Gastrocnemius medialis (tissue), 4 donors: ENCODE data around the gene PIK3CD. TPM values are rescaled to one million over a fixed set of nuclear protein-coding genes. Genes with fewer than 3 reads are reported as not detected.

Experiments used
- ATAC-seq, 2 donors: fragments of 150-250 bp; one replicate each; pipeline ENCODE4 v1.9.1; 2016
- DNase-seq, 2 donors: peaks; one replicate each; pipeline ENCODE4 v3.0.0-alpha.2; 2019
- H3K27ac ChIP-seq, 4 donors: fragments of 200-600 bp; sonication (generic); 1 replicate in 1 of 4; 2 replicates in 3 of 4; pipeline ENCODE4 v1.5.1; 2016 to 2018; ENCODE audit warnings: mild to moderate bottlenecking in 2 of 4, moderate library complexity in 1 of 4
- H3K27me3 ChIP-seq, 3 donors: fragments of 200-600 bp; sonication (generic) in 2 of 3; 1 replicate in 1 of 3; 2 replicates in 2 of 3; pipeline versions ENCODE4 v1.5.1 to v1.6.0; 2016 to 2019; ENCODE audit warnings: mild to moderate bottlenecking in 1 of 3, moderate library complexity in 1 of 3
- H3K36me3 ChIP-seq, 2 donors: fragments of 200-600 bp; sonication (generic) in 1 of 2; one replicate each; pipeline ENCODE4 v1.5.1; 2017 to 2018
- H3K4me1 ChIP-seq, 2 donors: fragments of 200-600 bp; sonication (generic) in 1 of 2; one replicate each; pipeline ENCODE4 v1.5.1; 2016 to 2017; ENCODE audit warnings: mild to moderate bottlenecking in 2 of 2
- H3K4me3 ChIP-seq, 4 donors: fragments of 200-600 bp; sonication (generic) in 3 of 4; 1 replicate in 1 of 4; 2 replicates in 3 of 4; pipeline ENCODE4 v1.5.1; 2016 to 2019; ENCODE audit warnings: mild to moderate bottlenecking in 2 of 4
- H3K9me3 ChIP-seq, 3 donors: fragments of 200-600 bp; sonication (generic) in 2 of 3; 1 replicate in 1 of 3; 2 replicates in 2 of 3; pipeline ENCODE4 v1.5.1; 2016 to 2019
- POLR2A ChIP-seq, 2 donors: fragments of 450-650 bp; IDR thresholded peaks; one replicate each; pipeline ENCODE4 v1.6.1; 2017; ENCODE audit warnings: antibody characterized with exemption in 2 of 2, mild to moderate bottlenecking in 2 of 2, moderate library complexity in 2 of 2
- in situ Hi-C, 4 donors: fragments of 200-750 bp; cut with MboI; loops; one replicate each; pipeline versions ENCODE4 v1.15.0 to v1.8.0; 2017; ENCODE audit warnings: low sequenced_read_pairs in 4 of 4
- intact Hi-C: fragments of 100-400 bp; cut with DNase I; formaldehyde crosslinking; loops from one replicate; pipeline ENCODE4 v1.15.1; 2023; ENCODE audit warnings: low total_unique reads
- total RNA-seq, 4 donors: library from RNA; depleted of rRNA; stranded (reverse); fragments of >200 nt; gene quantifications; one replicate each; pipeline versions ENCODE4 v1.1.0 to v1.2.3, GENCODE V29; 2016
- TF ChIP-seq, protein P1 (sequence below), 5 experiments: fragments of 450-650 bp in 3 of 5; fragments of 200-600 bp in 2 of 5; sonication (generic) in 2 of 5; IDR thresholded peaks in 4 of 5; conservative IDR thresholded peaks in 1 of 5; 1 replicate in 4 of 5; 2 replicates in 1 of 5; pipeline ENCODE4 v1.5.1; 2016 to 2019; ENCODE audit warnings: antibody characterized with exemption in 5 of 5, mild to moderate bottlenecking in 3 of 5, moderate library complexity in 3 of 5

The PIK3CD gene
- total RNA-seq, 4 donors from 2014 or later: 0.66 to 2.3 (median 1.3) TPM

DNA sequence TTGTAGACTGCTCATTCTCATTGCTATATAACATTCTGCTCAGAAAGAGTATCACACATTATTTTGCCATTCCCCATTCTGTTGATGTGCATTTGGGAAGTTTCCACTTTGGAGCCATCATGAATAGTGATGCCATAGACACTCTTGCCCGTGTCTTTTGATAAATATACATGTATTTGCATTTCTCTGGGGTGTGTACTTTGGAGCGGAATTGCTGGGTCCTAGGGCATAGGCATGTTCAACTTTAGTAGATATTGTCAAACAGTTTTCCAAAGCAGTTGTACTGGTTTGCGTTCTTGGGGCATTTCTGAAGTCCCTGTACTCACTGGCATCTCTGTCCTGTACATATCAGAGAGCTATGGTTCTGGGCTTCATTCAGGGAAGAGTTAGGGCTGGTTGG, 52.1 kb downstream of the PIK3CD start:
- no peaks in the 10 kb centered on the region for H3K4me1 ChIP-seq
- intact Hi-C loops (no loop called here), in situ Hi-C loops (no loop called here)
- no peak for ATAC-seq
- no peaks in the 10 kb centered on the region for H3K36me3 ChIP-seq
- H3K27me3 ChIP-seq: no peaks in the 10 kb centered on the region
- H3K9me3 ChIP-seq: no peaks in the 10 kb centered on the region
- H3K27ac ChIP-seq: no peak overlapping the region
- no peak for TF ChIP-seq POLR2A (IDR thresholded peaks at IDR 0.05)
- TF ChIP-seq, protein P1, sequence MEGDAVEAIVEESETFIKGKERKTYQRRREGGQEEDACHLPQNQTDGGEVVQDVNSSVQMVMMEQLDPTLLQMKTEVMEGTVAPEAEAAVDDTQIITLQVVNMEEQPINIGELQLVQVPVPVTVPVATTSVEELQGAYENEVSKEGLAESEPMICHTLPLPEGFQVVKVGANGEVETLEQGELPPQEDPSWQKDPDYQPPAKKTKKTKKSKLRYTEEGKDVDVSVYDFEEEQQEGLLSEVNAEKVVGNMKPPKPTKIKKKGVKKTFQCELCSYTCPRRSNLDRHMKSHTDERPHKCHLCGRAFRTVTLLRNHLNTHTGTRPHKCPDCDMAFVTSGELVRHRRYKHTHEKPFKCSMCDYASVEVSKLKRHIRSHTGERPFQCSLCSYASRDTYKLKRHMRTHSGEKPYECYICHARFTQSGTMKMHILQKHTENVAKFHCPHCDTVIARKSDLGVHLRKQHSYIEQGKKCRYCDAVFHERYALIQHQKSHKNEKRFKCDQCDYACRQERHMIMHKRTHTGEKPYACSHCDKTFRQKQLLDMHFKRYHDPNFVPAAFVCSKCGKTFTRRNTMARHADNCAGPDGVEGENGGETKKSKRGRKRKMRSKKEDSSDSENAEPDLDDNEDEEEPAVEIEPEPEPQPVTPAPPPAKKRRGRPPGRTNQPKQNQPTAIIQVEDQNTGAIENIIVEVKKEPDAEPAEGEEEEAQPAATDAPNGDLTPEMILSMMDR (IDR thresholded peaks at IDR 0.05 in 4 of 5, conservative IDR thresholded peaks at IDR 0.05 in 1 of 5): no peak
- H3K4me3 ChIP-seq: no peak overlapping the region
- no peak for DNase-seq

GRCh38 chr1:9705337-9706093, 54.0 kb downstream of the PIK3CD start:
- Histone ChIP-seq H3K9me3 (no peaks in the 10 kb centered on the region), H3K4me1 (no peaks in the 10 kb centered on the region), H3K27ac (no peak overlapping the region), H3K36me3 (no peaks in the 10 kb centered on the region), H3K4me3 (no peak overlapping the region), H3K27me3 (no peaks in the 10 kb centered on the region)
- intact Hi-C loops: no loop called here
- TF ChIP-seq POLR2A (IDR thresholded peaks at IDR 0.05): no peak
- TF ChIP-seq, protein P1 (IDR thresholded peaks at IDR 0.05 in 4 of 5, conservative IDR thresholded peaks at IDR 0.05 in 1 of 5): no peak
- no peak for ATAC-seq
- in situ Hi-C loops: no loop called here
- DNase-seq: no peak

DNA sequence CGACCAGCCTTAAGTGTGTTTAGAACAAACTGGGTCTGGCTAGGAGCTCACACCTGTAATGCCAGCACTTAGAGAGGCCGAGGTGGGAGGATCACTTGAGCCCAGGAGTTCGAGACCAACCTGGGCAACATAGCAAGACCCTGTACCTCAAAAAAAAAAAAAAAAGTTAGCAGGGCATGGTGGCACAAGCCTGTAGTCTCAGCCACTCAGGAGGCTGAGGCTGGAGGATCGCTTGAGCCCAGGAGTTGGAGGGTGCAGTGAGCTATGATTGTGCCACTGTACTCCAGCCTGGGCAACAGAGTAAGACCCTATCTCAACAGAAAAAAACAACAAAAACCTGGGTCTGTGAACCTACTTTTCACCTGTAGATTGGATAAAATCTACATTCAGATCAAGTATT, 54.6 kb downstream of the PIK3CD start:
- no peak for DNase-seq
- no peak for ATAC-seq
- Histone ChIP-seq H3K4me3 (no peak overlapping the region), H3K4me1 (no peaks in the 10 kb centered on the region), H3K9me3 (no peaks in the 10 kb centered on the region), H3K27ac (no peak overlapping the region), H3K36me3 (no peaks in the 10 kb centered on the region), H3K27me3 (no peaks in the 10 kb centered on the region)
- in situ Hi-C loops: no loop called here
- no peak for TF ChIP-seq POLR2A (IDR thresholded peaks at IDR 0.05)
- TF ChIP-seq, protein P1 (IDR thresholded peaks at IDR 0.05 in 4 of 5, conservative IDR thresholded peaks at IDR 0.05 in 1 of 5): no peak
- intact Hi-C loops: no loop called here

DNA sequence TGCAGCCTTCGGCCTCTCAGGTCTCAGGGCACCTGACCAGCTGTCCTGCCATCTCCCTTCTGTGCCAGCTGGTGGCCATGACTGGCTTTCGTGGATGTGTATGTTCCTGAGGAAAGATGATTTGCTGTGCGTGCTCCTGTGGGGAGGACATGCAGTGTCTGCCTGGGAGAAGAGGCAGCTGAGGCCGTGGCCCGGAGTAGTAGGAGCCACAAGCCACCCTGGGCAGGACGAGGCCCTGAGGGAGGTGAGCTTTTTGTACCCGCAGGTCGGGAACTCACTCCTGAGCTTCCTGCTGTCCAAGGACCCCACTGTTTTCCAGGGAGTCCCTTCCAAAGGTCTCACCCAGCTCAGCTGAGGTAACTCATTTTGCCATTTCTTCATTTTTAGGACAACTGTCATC, 58.5 kb downstream of the PIK3CD start:
- DNase-seq: no peak
- no peak for ATAC-seq
- no peak overlapping the region for H3K4me3 ChIP-seq
- no peak overlapping the region for H3K27ac ChIP-seq
- H3K4me1 ChIP-seq: no peaks in the 10 kb centered on the region
- H3K36me3 ChIP-seq: no peaks in the 10 kb centered on the region
- TF ChIP-seq, protein P1 (IDR thresholded peaks at IDR 0.05 in 4 of 5, conservative IDR thresholded peaks at IDR 0.05 in 1 of 5): no peak
- TF ChIP-seq POLR2A (IDR thresholded peaks at IDR 0.05): no peak
- H3K9me3 ChIP-seq: no peaks in the 10 kb centered on the region
- intact Hi-C loops: no loop called here
- in situ Hi-C loops: no loop called here
- H3K27me3 ChIP-seq: no peaks in the 10 kb centered on the region
